Esophagus squamous epithelium (tissue), 4 donors: Measurements from ENCODE around the gene UBE2E1.
"Not testable (repeated sequence)": the region's sequence is repeated elsewhere in the genome, so short reads cannot be mapped to it uniquely, and the experiment has no call there.

Experiments used
- CTCF ChIP-seq, 6 experiments: fragments of 450-650 bp in 4 of 6; fragments of 200-600 bp in 2 of 6; sonication (generic) in 2 of 6; IDR thresholded peaks; one replicate each; pipeline ENCODE4 v1.5.1; 2016 to 2019; ENCODE audit warnings: antibody characterized with exemption in 6 of 6, mild to moderate bottlenecking in 4 of 6, moderate library complexity in 4 of 6
- POLR2A ChIP-seq, 4 donors: fragments of 450-650 bp; IDR thresholded peaks; one replicate each; pipeline ENCODE4 v1.6.1; 2017; ENCODE audit warnings: antibody characterized with exemption in 4 of 4, mild to moderate bottlenecking in 4 of 4, moderate library complexity in 3 of 4

- TF ChIP-seq CTCF, POLR2A (IDR thresholded peaks at IDR 0.05): not testable (repeated sequence)
Observed at GRCh38 chr3:23849462-23849861, 43.7 kb downstream of the UBE2E1 start.
